Urothelium cell line (cell line): ENCODE results near the gene PRELP.
"Not testable (repeated sequence)": the region's sequence is repeated elsewhere in the genome, so short reads cannot be mapped to it uniquely, and the experiment has no call there.

Experiments used
- DNase-seq: peaks from one replicate; pipeline ENCODE4 v3.0.0; 2011; ENCODE audit warnings: low spot score, mixed read lengths
- FAIRE-seq: peaks from 2 replicates; lab custom pipeline; 2011; peaks lifted over from hg19 to GRCh38; lab: Jason Lieb, UNC

PRELP gene

GRCh38 chr1:203504400-203505250 is 29.0 kb downstream of the PRELP start:
- peak; percentile 80 for DNase-seq
- peak; percentile 35 for FAIRE-seq

GRCh38 chr1:203505526-203506204 is 30.1 kb downstream of the PRELP start:
- no peak for FAIRE-seq
- no peak for DNase-seq

GRCh38 chr1:203506858-203507626 is 31.4 kb downstream of the PRELP start:
- FAIRE-seq (no peak), DNase-seq (no peak)

- DNase-seq = no peak
- FAIRE-seq = no peak
These were observed 32.2 kb downstream of the PRELP start for GRCh38 chr1:203507759-203508158.

GRCh38 chr1:203508463-203509073 is 33.0 kb downstream of the PRELP start:
- FAIRE-seq = no peak
- no peak for DNase-seq

- FAIRE-seq (no peak), DNase-seq (no peak)
These were observed 33.5 kb downstream of the PRELP start for GRCh38 chr1:203509135-203509534.

- DNase-seq (no peak), FAIRE-seq (no peak)
These were observed 35.9 kb downstream of the PRELP start for GRCh38 chr1:203511513-203511912.

- no peak for FAIRE-seq
These were observed 36.3 kb downstream of the PRELP start for GRCh38 chr1:203511930-203512329.

GRCh38 chr1:203512517-203512847 is 36.9 kb downstream of the PRELP start:
- no peak for FAIRE-seq

More at GRCh38 chr1:203511930-203512329, 36.3 kb downstream of the PRELP start:
- DNase-seq = no peak

GRCh38 chr1:203512848-203513584 is 37.4 kb downstream of the PRELP start:
- peak; percentile 59 for FAIRE-seq
- DNase-seq = peak; percentile 91

More at GRCh38 chr1:203512517-203512847, 36.9 kb downstream of the PRELP start:
- no peak for DNase-seq

GRCh38 chr1:203513585-203514031 is 38.0 kb downstream of the PRELP start:
- DNase-seq = no peak
- FAIRE-seq = peak; percentile 32

- FAIRE-seq (no peak), DNase-seq (no peak)
These were observed 40.6 kb downstream of the PRELP start for GRCh38 chr1:203516184-203516583.

- no peak for FAIRE-seq
These were observed 41.3 kb downstream of the PRELP start for GRCh38 chr1:203516906-203517305.

GRCh38 chr1:203517426-203518110 is 42.0 kb downstream of the PRELP start:
- FAIRE-seq = no peak

More at GRCh38 chr1:203516906-203517305, 41.3 kb downstream of the PRELP start:
- DNase-seq = no peak

GRCh38 chr1:203518139-203518538 is 42.5 kb downstream of the PRELP start:
- not testable (repeated sequence) for FAIRE-seq, DNase-seq

More at GRCh38 chr1:203517426-203518110, 42.0 kb downstream of the PRELP start:
- DNase-seq = no peak

GRCh38 chr1:203518541-203518940 is 42.9 kb downstream of the PRELP start:
- no peak for FAIRE-seq

GRCh38 chr1:203519053-203519840 is 43.6 kb downstream of the PRELP start:
- DNase-seq = no peak
- FAIRE-seq = no peak

More at GRCh38 chr1:203518541-203518940, 42.9 kb downstream of the PRELP start:
- DNase-seq = no peak

GRCh38 chr1:203519896-203520295 is 44.3 kb downstream of the PRELP start:
- DNase-seq (no peak), FAIRE-seq (no peak)

GRCh38 chr1:203520315-203520714 is 44.7 kb downstream of the PRELP start:
- no peak for FAIRE-seq
- DNase-seq = no peak
